Stimulated activated memory B cell treated with anti-CD40 and anti-IgM and Interleukin-4, amounts not matched to agents 10 μg/mL and 1 μg/mL and 100 μg/mL, for 72 hours (primary cell): ENCODE data around the gene ARHGDIB.

Experiments used
- ATAC-seq: fragments of 150-1000 bp; cut with Tn5 transposase; 2 replicates; pipeline ENCODE4 v1.10.0; 2021
- H3K27ac Mint-ChIP-seq: one replicate; pipeline ENCODE4 v1.8.0; 2022; ENCODE audit warnings: mild to moderate bottlenecking, mixed read lengths
- H3K27me3 Mint-ChIP-seq: one replicate; pipeline ENCODE4 v1.8.0; 2022; ENCODE audit warnings: mixed read lengths
- H3K36me3 Mint-ChIP-seq: one replicate; pipeline ENCODE4 v1.8.0; 2022; ENCODE audit warnings: mixed read lengths
- H3K4me1 Mint-ChIP-seq: one replicate; pipeline ENCODE4 v1.8.0; 2022; ENCODE audit warnings: mixed read lengths
- H3K4me3 Mint-ChIP-seq: one replicate; pipeline ENCODE4 v1.8.0; 2022; ENCODE audit warnings: mild to moderate bottlenecking, moderate library complexity, mixed read lengths
- H3K9me3 Mint-ChIP-seq: one replicate; pipeline ENCODE4 v1.8.0; 2022; ENCODE audit warnings: mixed read lengths

The ARHGDIB gene

DNA sequence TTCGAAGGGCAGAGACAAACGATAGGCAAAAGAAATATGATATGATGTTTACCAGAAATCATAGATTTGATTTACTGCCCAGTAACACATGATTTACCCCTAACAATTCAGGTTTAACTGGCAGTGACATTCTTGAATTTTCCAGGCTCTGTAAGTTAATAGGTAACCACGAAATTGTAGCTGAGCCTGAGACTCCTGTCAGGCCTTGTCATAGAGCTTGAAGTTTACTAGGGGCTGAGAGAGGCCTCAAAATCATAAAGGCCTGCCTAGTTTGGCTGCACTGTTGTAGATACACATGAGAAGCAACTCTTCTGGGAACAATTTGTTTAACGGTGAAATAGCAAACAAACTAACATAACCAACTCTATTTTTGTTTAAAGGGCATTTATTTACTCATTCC, 26.4 kb downstream of the ARHGDIB start:
- H3K9me3 Mint-ChIP-seq = peaks cover 3% of the 10 kb centered on the region
- H3K27ac Mint-ChIP-seq = no peak overlapping the region
- H3K36me3 Mint-ChIP-seq = peaks cover 57% of the 10 kb centered on the region
- H3K4me1 Mint-ChIP-seq = peaks cover 38% of the 10 kb centered on the region
- ATAC-seq = no peak
- H3K27me3 Mint-ChIP-seq = no peaks in the 10 kb centered on the region
- H3K4me3 Mint-ChIP-seq = no peak overlapping the region

DNA sequence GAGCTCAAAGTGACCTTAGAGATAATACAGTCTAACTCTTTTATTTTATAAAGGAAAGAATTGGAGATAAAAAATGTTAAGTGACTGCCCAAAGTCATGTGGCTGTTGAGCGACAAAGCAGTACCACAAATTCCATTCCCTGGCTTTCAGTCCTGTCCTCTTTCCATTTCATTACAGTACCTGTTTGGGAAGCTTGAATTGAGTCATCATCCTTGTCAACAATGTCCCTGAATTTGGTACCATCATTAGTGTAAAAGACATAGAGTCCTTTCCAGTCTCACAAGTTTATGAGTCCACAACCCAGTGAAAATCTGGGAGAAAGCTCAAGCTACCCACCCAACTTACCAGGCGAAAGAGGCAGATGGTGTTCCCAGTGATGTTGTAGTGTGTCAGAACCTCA, 26.9 kb downstream of the ARHGDIB start:
- Mint-ChIP-seq H3K9me3 (peaks cover 3% of the 10 kb centered on the region), H3K36me3 (peaks cover 52% of the 10 kb centered on the region), H3K27me3 (no peaks in the 10 kb centered on the region), H3K27ac (no peak overlapping the region), H3K4me1 (peaks cover 32% of the 10 kb centered on the region), H3K4me3 (no peak overlapping the region)
- no peak for ATAC-seq

DNA sequence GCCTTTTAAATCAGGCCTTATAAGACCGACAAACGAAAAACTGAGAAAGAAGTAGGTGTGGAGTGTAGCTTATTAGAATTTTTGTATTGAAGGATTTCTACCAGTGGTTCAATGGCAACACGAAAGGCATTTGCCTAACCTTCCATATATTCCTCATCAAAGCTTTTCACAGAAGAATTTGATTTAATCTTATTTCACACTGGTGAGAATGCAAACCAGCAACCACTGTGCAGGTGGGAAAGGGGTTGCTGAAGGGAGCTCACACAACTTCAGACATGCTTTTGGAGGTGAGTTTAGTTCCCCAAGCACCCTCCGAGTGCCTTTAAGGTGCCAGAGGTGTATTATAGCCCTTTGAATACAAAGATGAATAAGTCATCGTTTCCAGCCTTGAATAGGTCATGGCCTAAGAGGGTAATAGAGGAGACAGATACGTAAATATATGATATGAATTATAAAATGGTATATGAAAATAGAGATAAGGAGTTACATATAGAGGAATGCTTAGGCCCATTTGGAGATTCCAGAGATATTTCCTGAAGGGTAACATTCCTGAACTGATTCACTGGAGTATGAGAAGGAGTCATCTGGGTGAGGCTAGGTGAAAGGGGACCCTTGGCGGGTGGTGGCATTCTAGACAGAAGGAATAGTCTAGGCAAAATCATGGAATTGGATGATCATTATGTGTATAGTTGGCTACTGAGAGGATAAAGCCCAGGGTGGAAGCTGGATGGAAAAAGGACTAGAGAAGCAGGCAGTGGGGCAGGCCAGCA, 29.4 kb downstream of the ARHGDIB start:
- no peaks in the 10 kb centered on the region for H3K9me3 Mint-ChIP-seq
- H3K27ac Mint-ChIP-seq = no peak overlapping the region
- H3K36me3 Mint-ChIP-seq = peaks cover 35% of the 10 kb centered on the region
- H3K4me1 Mint-ChIP-seq = peaks cover 17% of the 10 kb centered on the region
- no peaks in the 10 kb centered on the region for H3K27me3 Mint-ChIP-seq
- H3K4me3 Mint-ChIP-seq = no peak overlapping the region
- no peak for ATAC-seq

DNA sequence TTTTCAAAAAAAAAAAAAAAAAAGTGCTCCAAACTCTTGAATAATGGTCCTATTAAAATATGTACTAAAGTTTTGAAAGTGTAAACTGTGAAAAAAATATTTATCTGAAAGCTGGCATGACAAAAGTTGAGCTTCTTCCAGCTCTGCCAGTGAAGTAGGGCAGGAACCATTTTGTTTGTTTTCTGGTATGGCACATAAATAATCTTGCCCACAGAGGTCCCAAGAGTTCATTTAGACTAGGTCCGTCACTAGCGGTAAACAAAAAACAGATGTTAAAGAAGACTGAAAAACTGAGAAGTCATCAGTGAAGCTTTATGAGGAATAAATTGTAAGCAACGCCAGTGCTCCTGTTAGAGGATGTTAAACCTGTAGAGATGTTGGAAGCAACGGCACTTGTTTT, 30.0 kb downstream of the ARHGDIB start:
- Mint-ChIP-seq H3K36me3 (peaks cover 31% of the 10 kb centered on the region), H3K9me3 (no peaks in the 10 kb centered on the region), H3K27me3 (no peaks in the 10 kb centered on the region), H3K4me1 (peaks cover 16% of the 10 kb centered on the region), H3K4me3 (no peak overlapping the region), H3K27ac (no peak overlapping the region)
- ATAC-seq = no peak

DNA sequence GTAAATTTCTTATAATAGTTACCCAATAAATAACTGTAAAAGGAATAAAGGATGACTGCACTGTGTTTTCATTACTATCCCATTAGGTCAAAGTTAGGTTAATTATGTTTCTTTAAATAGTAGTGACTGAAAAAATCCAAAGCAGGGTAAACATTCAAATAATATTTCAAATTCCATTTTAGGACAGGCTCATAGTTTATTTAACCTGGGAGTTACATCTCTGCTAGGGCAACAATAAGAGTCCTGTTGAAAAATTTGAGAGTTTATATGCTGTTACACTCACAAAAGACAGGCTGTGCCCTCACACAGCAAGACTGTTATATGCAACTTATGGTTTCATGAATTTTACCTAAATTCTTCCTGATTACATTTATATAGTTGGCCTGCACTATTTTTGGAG, 31.1 kb downstream of the ARHGDIB start:
- H3K27me3 Mint-ChIP-seq = no peaks in the 10 kb centered on the region
- no peaks in the 10 kb centered on the region for H3K9me3 Mint-ChIP-seq
- H3K4me3 Mint-ChIP-seq = no peak overlapping the region
- no peak overlapping the region for H3K27ac Mint-ChIP-seq
- no peak for ATAC-seq
- peaks cover 16% of the 10 kb centered on the region for H3K4me1 Mint-ChIP-seq
- peaks cover 31% of the 10 kb centered on the region for H3K36me3 Mint-ChIP-seq

DNA sequence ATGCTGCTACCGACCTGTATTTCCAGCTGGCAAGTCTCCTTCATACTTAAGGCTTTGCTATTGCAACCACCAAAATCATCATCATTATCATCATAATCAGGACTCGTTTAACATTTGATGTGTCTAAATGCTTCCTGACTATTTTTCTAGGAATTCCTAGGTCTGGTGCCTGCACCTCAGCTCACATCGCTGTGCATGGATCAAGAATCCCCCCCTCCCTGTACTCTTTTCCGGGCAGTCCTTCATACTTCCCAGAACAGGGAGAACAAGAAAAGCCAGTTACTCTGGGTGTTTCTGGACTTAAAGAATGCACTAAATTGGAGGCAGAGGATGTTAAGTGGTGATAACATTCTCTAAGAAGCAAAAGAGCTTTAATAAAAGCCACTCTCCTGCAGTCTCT, 32.5 kb downstream of the ARHGDIB start:
- peaks cover 17% of the 10 kb centered on the region for H3K4me1 Mint-ChIP-seq
- H3K27me3 Mint-ChIP-seq = no peaks in the 10 kb centered on the region
- no peaks in the 10 kb centered on the region for H3K9me3 Mint-ChIP-seq
- no peak overlapping the region for H3K4me3 Mint-ChIP-seq
- ATAC-seq = no peak
- H3K27ac Mint-ChIP-seq = no peak overlapping the region
- H3K36me3 Mint-ChIP-seq = peaks cover 31% of the 10 kb centered on the region

DNA sequence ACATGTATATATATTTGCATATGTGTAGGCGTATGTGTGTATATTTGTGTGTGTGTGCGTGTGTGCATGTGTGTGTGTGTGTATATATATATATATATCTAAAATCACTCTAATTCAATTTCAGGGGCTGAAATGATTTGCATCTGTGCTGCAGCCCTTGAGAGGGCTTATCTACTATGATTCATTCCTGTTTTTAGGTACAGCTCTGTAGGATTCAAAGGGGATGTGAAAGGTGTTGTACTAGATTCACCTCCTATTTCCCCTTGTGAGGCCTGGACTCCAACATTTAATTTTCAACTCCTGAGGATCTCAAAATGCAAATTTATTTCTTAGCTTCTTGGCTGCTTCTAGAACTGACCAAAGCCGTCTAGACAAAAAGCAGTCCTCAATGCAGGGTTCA, 34.1 kb downstream of the ARHGDIB start:
- no peak for ATAC-seq
- no peak overlapping the region for H3K27ac Mint-ChIP-seq
- H3K4me3 Mint-ChIP-seq = no peak overlapping the region
- peaks cover 17% of the 10 kb centered on the region for H3K36me3 Mint-ChIP-seq
- peaks cover 2% of the 10 kb centered on the region for H3K9me3 Mint-ChIP-seq
- peaks cover 16% of the 10 kb centered on the region for H3K4me1 Mint-ChIP-seq
- H3K27me3 Mint-ChIP-seq = no peaks in the 10 kb centered on the region

DNA sequence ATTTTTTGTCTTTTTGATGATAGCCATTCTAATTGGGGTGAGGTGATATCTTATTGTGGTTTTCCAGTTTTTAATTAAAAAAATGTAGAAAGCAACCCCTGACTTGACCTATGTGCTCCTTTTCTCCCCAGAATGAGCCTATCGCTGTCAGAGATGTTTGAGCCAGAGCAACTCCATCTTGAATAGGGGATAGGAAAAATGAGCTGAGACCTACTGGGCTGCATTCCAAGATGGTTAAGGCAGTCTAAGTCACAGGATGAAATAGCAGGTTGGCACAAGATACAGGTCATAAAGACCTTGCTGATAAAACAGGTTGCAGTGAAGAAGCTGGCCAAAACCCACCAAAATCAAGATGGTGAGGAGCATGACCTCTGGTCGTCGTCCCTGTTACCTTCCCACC, 36.9 kb downstream of the ARHGDIB start:
- no peak overlapping the region for H3K27ac Mint-ChIP-seq
- H3K9me3 Mint-ChIP-seq = peaks cover 3% of the 10 kb centered on the region
- H3K4me1 Mint-ChIP-seq = peaks cover 35% of the 10 kb centered on the region
- H3K27me3 Mint-ChIP-seq = no peaks in the 10 kb centered on the region
- ATAC-seq = no peak
- H3K4me3 Mint-ChIP-seq = no peak overlapping the region
- peaks cover 20% of the 10 kb centered on the region for H3K36me3 Mint-ChIP-seq

DNA sequence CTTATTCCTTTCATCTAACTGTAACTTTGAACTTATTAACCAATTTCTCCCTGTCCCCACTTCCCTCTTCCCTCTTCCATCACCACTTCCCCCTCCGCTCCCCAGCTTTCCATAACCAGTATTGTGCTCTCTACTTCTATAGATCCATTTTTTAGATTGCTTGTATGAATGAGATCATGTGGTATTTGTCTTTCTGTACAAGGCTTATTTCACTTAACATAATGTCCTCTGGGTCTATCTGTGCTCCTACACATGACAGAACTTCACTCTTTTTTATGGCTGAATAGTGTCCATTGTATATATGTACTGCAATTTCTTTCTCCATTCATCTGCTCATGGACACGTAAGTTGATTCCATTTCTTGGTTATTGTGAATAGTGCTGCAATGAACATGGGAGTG, 37.5 kb downstream of the ARHGDIB start:
- H3K27ac Mint-ChIP-seq = peak overlapping the region; percentile 1
- ATAC-seq = no peak
- peaks cover 35% of the 10 kb centered on the region for H3K4me1 Mint-ChIP-seq
- no peaks in the 10 kb centered on the region for H3K27me3 Mint-ChIP-seq
- H3K4me3 Mint-ChIP-seq = no peak overlapping the region
- peaks cover 3% of the 10 kb centered on the region for H3K9me3 Mint-ChIP-seq
- peaks cover 25% of the 10 kb centered on the region for H3K36me3 Mint-ChIP-seq

DNA sequence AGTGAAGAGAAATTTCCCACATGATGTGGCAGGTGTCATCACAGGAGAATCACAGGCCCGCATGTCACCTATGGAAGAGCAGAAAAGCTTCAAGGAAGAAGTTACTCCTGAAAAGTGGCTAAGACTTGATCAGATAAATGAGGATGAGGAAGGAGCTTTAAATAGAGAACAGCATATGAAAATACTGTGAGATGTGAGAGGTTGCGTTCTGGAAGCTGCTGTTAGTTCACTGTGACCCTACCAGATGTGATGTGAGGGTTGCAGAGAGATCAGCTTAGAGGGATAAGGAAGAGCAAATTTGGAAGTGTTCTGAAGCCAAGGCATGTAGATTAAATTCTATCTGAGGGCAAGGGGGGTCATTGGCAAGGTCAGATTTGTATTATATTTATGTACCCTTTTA, 40.2 kb downstream of the ARHGDIB start:
- Mint-ChIP-seq H3K27me3 (no peaks in the 10 kb centered on the region), H3K9me3 (peaks cover 3% of the 10 kb centered on the region), H3K27ac (peak overlapping the region; percentile 70), H3K36me3 (peaks cover 41% of the 10 kb centered on the region), H3K4me3 (no peak overlapping the region), H3K4me1 (peaks cover 26% of the 10 kb centered on the region)
- no peak for ATAC-seq

DNA sequence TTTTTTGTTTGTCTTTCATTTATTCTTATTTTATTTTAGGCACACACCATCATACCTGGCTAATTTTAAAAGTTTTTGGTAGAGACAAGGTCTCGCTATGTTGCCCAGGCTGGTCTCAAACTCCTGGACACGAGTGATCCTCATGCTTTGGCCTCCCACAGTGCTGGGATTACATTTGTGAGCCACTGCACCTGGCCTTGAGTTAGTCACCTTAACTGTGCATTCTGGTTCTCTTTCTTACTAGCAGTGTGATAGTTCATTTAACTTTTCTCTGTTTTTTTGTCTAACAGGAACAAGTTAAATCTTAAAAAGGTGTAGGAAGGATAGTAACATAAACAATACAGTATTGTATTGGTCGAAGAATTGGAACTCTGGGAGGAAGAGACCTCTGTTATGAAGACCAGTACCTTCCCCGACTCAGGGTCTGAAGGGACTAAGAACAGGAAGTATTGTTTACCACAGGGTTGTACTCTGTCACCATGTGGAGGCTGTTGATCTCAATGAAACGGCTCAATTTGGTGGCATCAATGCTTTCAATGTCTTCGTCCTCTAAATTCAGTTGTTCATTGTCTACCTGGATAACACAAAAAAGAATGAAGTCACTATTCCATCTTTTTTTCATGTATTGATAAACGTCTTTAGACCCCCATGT, 40.8 kb downstream of the ARHGDIB start:
- Mint-ChIP-seq H3K4me1 (peaks cover 26% of the 10 kb centered on the region), H3K4me3 (no peak overlapping the region), H3K27ac (peak overlapping the region; percentile 70), H3K27me3 (no peaks in the 10 kb centered on the region), H3K9me3 (peaks cover 3% of the 10 kb centered on the region), H3K36me3 (peaks cover 45% of the 10 kb centered on the region)
- ATAC-seq = peak; percentile 65

DNA sequence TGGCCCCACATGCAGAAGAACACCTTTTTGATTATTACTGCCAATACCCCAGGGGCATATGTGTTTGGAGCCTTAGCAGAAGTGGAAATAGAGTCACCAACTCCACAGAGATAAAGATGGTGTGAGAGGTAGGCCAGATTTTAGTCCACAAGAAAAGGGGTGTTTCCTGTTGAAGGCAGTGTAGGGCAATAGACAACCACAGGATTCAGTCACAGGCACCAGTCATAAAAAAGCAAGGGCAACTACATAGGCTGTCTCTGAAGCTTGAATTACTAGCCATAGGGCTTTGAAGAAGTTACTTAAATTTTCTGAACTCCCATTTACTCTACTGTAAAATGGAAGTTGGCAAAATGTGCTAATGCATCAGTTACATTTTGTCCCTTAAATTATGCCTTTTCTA, 41.9 kb downstream of the ARHGDIB start:
- H3K36me3 Mint-ChIP-seq = peaks cover 53% of the 10 kb centered on the region
- no peak overlapping the region for H3K27ac Mint-ChIP-seq
- peaks cover 26% of the 10 kb centered on the region for H3K4me1 Mint-ChIP-seq
- no peaks in the 10 kb centered on the region for H3K27me3 Mint-ChIP-seq
- no peak for ATAC-seq
- no peak overlapping the region for H3K4me3 Mint-ChIP-seq
- H3K9me3 Mint-ChIP-seq = peaks cover 3% of the 10 kb centered on the region

DNA sequence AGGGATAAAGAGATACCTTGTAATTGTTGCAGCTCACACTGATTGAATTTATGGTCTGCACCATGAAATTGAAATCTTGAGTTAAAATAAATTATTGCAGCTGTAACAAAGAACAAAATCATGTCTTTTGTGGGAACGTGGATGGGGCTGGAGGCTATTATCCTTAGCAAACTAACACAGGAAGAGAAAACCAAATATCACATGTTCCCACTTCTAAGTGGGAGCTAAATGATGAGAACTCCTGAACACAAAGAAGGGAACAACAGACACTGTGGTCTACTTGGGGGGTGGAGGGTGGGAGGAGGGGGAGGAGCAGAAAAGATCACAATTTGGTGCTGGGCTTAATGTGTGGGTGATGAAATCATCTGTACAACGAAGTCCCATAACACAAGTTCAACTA, 45.7 kb downstream of the ARHGDIB start:
- H3K9me3 Mint-ChIP-seq = peaks cover 2% of the 10 kb centered on the region
- H3K4me1 Mint-ChIP-seq = peaks cover 10% of the 10 kb centered on the region
- peaks cover 73% of the 10 kb centered on the region for H3K36me3 Mint-ChIP-seq
- H3K27ac Mint-ChIP-seq = no peak overlapping the region
- ATAC-seq = no peak
- H3K27me3 Mint-ChIP-seq = no peaks in the 10 kb centered on the region
- H3K4me3 Mint-ChIP-seq = no peak overlapping the region

DNA sequence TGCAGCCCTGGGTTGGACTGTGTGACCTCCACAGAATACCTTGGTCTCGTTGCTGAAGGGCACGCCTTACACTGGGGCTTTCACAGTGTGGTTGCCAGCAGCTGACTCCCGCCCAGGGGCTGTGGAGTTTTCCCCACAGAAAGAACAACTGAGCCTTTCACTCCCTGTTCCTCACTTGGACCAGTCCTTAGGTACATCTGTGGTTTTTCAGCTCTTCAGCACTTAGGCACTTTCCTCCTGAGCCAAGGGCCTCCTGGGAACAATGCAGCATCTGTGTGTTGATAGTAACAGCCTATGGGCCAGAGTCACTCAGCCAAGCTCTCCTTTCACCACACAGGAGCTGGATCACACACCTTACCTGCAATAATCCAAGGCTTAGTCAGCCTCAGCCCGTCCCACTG, 48.0 kb downstream of the ARHGDIB start:
- no peaks in the 10 kb centered on the region for H3K27me3 Mint-ChIP-seq
- no peak for ATAC-seq
- no peaks in the 10 kb centered on the region for H3K4me1 Mint-ChIP-seq
- no peak overlapping the region for H3K4me3 Mint-ChIP-seq
- peaks cover 63% of the 10 kb centered on the region for H3K36me3 Mint-ChIP-seq
- H3K27ac Mint-ChIP-seq = no peak overlapping the region
- peaks cover 4% of the 10 kb centered on the region for H3K9me3 Mint-ChIP-seq

DNA sequence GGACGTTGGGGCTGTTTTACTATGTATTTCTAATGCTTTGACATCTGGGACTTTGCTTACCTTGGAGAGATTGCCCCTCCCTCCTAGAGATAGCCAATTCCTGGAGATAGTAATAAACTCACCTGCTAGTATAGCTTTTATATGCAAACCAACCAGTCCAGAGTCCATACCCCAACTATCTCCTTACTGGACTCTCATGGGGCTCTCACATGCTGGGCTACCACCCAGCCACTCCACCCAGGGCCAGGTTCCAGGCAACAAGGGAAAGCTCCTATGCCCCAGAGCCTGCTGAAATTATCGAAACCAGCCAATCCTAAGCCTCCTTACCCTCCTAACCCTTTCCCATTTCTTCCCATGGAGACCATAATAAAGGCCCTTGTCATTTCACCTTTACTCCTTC, 50.3 kb downstream of the ARHGDIB start:
- Mint-ChIP-seq H3K27ac (no peak overlapping the region), H3K27me3 (no peaks in the 10 kb centered on the region), H3K9me3 (peaks cover 6% of the 10 kb centered on the region), H3K4me1 (no peaks in the 10 kb centered on the region), H3K4me3 (no peak overlapping the region), H3K36me3 (peaks cover 56% of the 10 kb centered on the region)
- ATAC-seq = no peak
